Body of pancreas (tissue), 4 donors: Measurements from ENCODE around the gene TXNDC2.

Experiments
- CTCF ChIP-seq, 7 experiments: fragments of 450-650 bp in 4 of 7; fragments of 200-600 bp in 3 of 7; sonication (generic) in 3 of 7; IDR thresholded peaks; one replicate each; pipeline ENCODE4 v1.5.1; 2016 to 2019; ENCODE audit warnings: antibody characterized with exemption in 7 of 7
- POLR2A ChIP-seq, 3 donors: fragments of 450-650 bp; IDR thresholded peaks; one replicate each; pipeline ENCODE4 v1.6.1; 2016; ENCODE audit warnings: antibody characterized with exemption in 3 of 3, mild to moderate bottlenecking in 2 of 3

GRCh38 chr18:9926223-9926894, 40.6 kb downstream of the TXNDC2 start:
- TF ChIP-seq CTCF (IDR thresholded peaks at IDR 0.05) (no peak), POLR2A (IDR thresholded peaks at IDR 0.05) (no peak)
